GM18519 (cell line): ENCODE data around the gene GPX4.

Source experiments
- ATAC-seq: cut with Tn5 transposase; IDR thresholded peaks from one replicate; pipeline ENCODE4 v1.9.1; 2021; ENCODE audit warnings: mild to moderate bottlenecking, moderate library complexity; ENCODE audit not compliant: unreplicated experiment, low FRiP score

Gene GPX4

GRCh38 chr19:1082928-1083816 lies 20.6 kb upstream of the GPX4 start:
- ATAC-seq = no peak

- ATAC-seq = no peak
These were observed 19.5 kb upstream of the GPX4 start for GRCh38 chr19:1084024-1084868.

GRCh38 chr19:1085053-1085658 lies 18.6 kb upstream of the GPX4 start:
- no peak for ATAC-seq

- ATAC-seq = no peak
These were observed 17.9 kb upstream of the GPX4 start for GRCh38 chr19:1085676-1086442.

- no peak for ATAC-seq
These were observed 17.2 kb upstream of the GPX4 start for GRCh38 chr19:1086613-1087012.

GRCh38 chr19:1087813-1088415 lies 15.9 kb upstream of the GPX4 start:
- no peak for ATAC-seq

- ATAC-seq = no peak
These were observed 15.3 kb upstream of the GPX4 start for GRCh38 chr19:1088416-1089010.

- ATAC-seq = no peak
These were observed 14.5 kb upstream of the GPX4 start for GRCh38 chr19:1089126-1089771.

GRCh38 chr19:1089891-1090290 lies 13.9 kb upstream of the GPX4 start:
- ATAC-seq = no peak

GRCh38 chr19:1090731-1091543 lies 12.9 kb upstream of the GPX4 start:
- no peak for ATAC-seq

GRCh38 chr19:1091544-1092175 lies 12.1 kb upstream of the GPX4 start:
- ATAC-seq = no peak

- no peak for ATAC-seq
These were observed 10.5 kb upstream of the GPX4 start for GRCh38 chr19:1093330-1093729.

- no peak for ATAC-seq
These were observed 9.8 kb upstream of the GPX4 start for GRCh38 chr19:1093811-1094553.

- ATAC-seq = no peak
These were observed 9.2 kb upstream of the GPX4 start for GRCh38 chr19:1094655-1094977.

GRCh38 chr19:1094978-1095701 lies 8.7 kb upstream of the GPX4 start, which contains the start of gene POLR2E:
TSS of gene POLR2E (minus strand) at chr19:1095375. CDS start at chr19:1095315, 60 bp downstream.
- ATAC-seq = peak; percentile 70

- ATAC-seq = no peak
These were observed 6.0 kb upstream of the GPX4 start for GRCh38 chr19:1097810-1098176.
